Thymus (tissue), 11 donors: ENCODE data around the gene FADS3. TPM values are rescaled to one million over a fixed set of nuclear protein-coding genes. Genes with fewer than 3 reads are reported as not detected.

ENCODE experiments used
- DNase-seq, 9 donors: peaks; one replicate each; pipeline ENCODE4 v3.0.0-alpha.2; 2013; ENCODE audit warnings: low spot score in 9 of 9, low read depth in 6 of 9, missing footprints in 1 of 9
- H3K27ac ChIP-seq, 2 donors: one replicate each; pipeline ENCODE4 v1.5.1; 2013; ENCODE audit warnings: control low read depth in 1 of 2, low read depth in 1 of 2, low read length in 1 of 2, mild to moderate bottlenecking in 1 of 2, moderate library complexity in 1 of 2
- H3K27me3 ChIP-seq, 2 donors: one replicate each; pipeline ENCODE4 v1.5.1; 2013; ENCODE audit warnings: low read length in 1 of 2; ENCODE audit not compliant: control insufficient read depth in 2 of 2, insufficient read depth in 1 of 2
- H3K36me3 ChIP-seq, 2 donors: one replicate each; pipeline ENCODE4 v1.5.1; 2013; ENCODE audit warnings: low read length in 1 of 2, mild to moderate bottlenecking in 1 of 2, moderate library complexity in 1 of 2; ENCODE audit not compliant: control insufficient read depth in 2 of 2, insufficient read depth in 2 of 2
- H3K4me1 ChIP-seq, 2 donors: one replicate each; pipeline ENCODE4 v1.5.1; 2013; ENCODE audit warnings: low read length in 2 of 2; ENCODE audit not compliant: control insufficient read depth in 2 of 2, insufficient read depth in 2 of 2
- H3K4me3 ChIP-seq, 2 donors: one replicate each; pipeline ENCODE4 v1.5.1; 2013; ENCODE audit warnings: low read length in 2 of 2, control low read depth in 1 of 2, mild to moderate bottlenecking in 1 of 2
- H3K9me3 ChIP-seq, 2 donors: one replicate each; pipeline ENCODE4 v1.5.1; 2013; ENCODE audit warnings: low read length in 1 of 2, mild to moderate bottlenecking in 1 of 2; ENCODE audit not compliant: control insufficient read depth in 2 of 2, insufficient read depth in 1 of 2
- WGBS: extraction: QIAGEN DNeasy Blood & Tissue Kit; methylation state at CpG from one replicate; pipeline ENCODE4 v1.1.7; 2013; 5-methylcytosine and 5-hydroxymethylcytosine counted together
- polyA plus RNA-seq: library from polyadenylated mRNA; stranded (reverse); fragments of 200-250 nt; gene quantifications from one replicate; pipeline ENCODE4 v1.2.3, GENCODE V29; 2013
- total RNA-seq: library from RNA; stranded (reverse); fragments of 120-200 nt; gene quantifications from one replicate; pipeline ENCODE4 v1.2.4, GENCODE V29; 2013
- donor health status: healthy.

The FADS3 gene
- total and polyA plus RNA-seq, 2 donors, result 4.7 to 19.3 TPM

DNA sequence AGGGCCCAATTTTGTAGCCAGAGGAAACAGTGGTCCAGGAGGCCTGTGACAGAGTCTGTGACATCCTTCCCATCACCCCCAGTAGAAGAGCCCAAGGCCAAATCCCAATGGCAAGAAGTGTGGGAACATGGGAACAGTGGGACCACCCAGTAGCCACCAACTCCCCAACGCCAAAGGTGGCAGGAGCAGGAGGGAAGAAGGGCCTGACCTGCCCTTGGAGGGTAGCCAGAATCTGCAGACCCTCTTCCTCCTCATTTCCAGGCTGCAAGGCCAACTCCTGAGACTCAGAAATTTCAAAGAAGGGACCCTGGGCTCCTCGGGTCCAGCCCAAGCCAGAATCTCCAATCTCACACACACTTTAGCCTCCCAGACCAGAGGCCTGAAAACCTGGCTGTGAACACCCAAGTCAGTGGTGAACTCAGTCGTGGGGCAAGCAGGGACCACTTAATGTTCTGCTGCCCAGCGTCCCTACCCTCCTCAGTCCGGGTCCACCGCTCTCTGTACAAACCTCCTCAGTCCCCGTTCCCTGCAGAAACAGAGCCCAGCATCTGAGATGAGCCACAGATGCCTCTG is 19.9 kb upstream of the FADS3 start:
- H3K4me3 ChIP-seq, result no peak overlapping the region
- no peaks in the 10 kb centered on the region for H3K36me3 ChIP-seq
- no peak for DNase-seq
- H3K27me3 ChIP-seq, result peaks cover 10 to 31% of the 10 kb centered on the region in 2 donors
- WGBS, result 89% methylated on average over 7 of the region's 7 CpGs
- H3K9me3 ChIP-seq, result no peaks in the 10 kb centered on the region
- no peak overlapping the region for H3K27ac ChIP-seq
- peaks cover 0 to 13% of the 10 kb centered on the region in 2 donors for H3K4me1 ChIP-seq

GRCh38 chr11:61910187-61911127 is 19.1 kb upstream of the FADS3 start:
- H3K36me3 ChIP-seq, result no peaks in the 10 kb centered on the region
- peaks cover 5 to 24% of the 10 kb centered on the region in 2 donors for H3K27me3 ChIP-seq
- no peak for DNase-seq
- 93% methylated on average over 13 of the region's 13 CpGs for WGBS
- no peak overlapping the region for H3K4me3 ChIP-seq
- no peaks in the 10 kb centered on the region for H3K9me3 ChIP-seq
- peak overlapping the region in 1 of 2 donors; percentile 41 for H3K27ac ChIP-seq
- peaks cover 0 to 13% of the 10 kb centered on the region in 2 donors for H3K4me1 ChIP-seq

- no peak for DNase-seq
- 89% methylated on average over 10 of the region's 10 CpGs for WGBS
- H3K27me3 ChIP-seq, result peaks cover 0 to 22% of the 10 kb centered on the region in 2 donors
- no peaks in the 10 kb centered on the region for H3K36me3 ChIP-seq
- no peaks in the 10 kb centered on the region for H3K9me3 ChIP-seq
- no peak overlapping the region for H3K4me3 ChIP-seq
- H3K4me1 ChIP-seq, result peaks cover 0 to 17% of the 10 kb centered on the region in 2 donors
- no peak overlapping the region for H3K27ac ChIP-seq
These were observed 17.5 kb upstream of the FADS3 start for GRCh38 chr11:61908730-61909316.

- DNase-seq, result no peak
- no peaks in the 10 kb centered on the region for H3K9me3 ChIP-seq
- 97% methylated on average over 21 of the region's 21 CpGs for WGBS
- H3K27me3 ChIP-seq, result peaks cover 0 to 17% of the 10 kb centered on the region in 2 donors
- H3K4me1 ChIP-seq, result peaks cover 0 to 17% of the 10 kb centered on the region in 2 donors
- H3K27ac ChIP-seq, result no peak overlapping the region
- H3K36me3 ChIP-seq, result no peaks in the 10 kb centered on the region
- H3K4me3 ChIP-seq, result no peak overlapping the region
These were observed 16.8 kb upstream of the FADS3 start for GRCh38 chr11:61907871-61908729.

DNA sequence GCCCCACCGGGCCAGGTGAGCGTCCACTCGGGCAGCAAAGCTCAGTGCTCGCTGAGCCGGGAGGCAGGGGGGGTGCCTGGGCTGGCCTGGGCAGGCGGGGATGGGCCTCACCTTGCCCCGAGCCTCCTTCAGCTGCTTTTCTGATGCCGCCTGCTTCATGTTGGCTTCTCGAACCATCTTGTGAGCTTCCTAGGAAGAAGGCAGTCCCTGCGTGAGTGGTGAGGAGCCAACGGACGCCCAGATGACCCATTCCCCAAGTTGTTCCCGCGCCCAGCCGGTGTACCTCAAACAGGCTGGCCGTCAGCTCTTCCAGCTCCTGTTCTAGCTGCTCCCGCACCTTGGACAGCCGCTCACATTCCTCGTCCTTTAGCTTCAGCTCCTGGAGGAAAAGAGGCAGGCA is 15.9 kb upstream of the FADS3 start:
- Histone ChIP-seq H3K4me3 (no peak overlapping the region), H3K27ac (no peak overlapping the region), H3K27me3 (peaks cover 0 to 15% of the 10 kb centered on the region in 2 donors), H3K9me3 (no peaks in the 10 kb centered on the region), H3K36me3 (no peaks in the 10 kb centered on the region), H3K4me1 (peaks cover 0 to 17% of the 10 kb centered on the region in 2 donors)
- 94% methylated on average over 19 of the region's 19 CpGs for WGBS
- DNase-seq, result no peak

DNA sequence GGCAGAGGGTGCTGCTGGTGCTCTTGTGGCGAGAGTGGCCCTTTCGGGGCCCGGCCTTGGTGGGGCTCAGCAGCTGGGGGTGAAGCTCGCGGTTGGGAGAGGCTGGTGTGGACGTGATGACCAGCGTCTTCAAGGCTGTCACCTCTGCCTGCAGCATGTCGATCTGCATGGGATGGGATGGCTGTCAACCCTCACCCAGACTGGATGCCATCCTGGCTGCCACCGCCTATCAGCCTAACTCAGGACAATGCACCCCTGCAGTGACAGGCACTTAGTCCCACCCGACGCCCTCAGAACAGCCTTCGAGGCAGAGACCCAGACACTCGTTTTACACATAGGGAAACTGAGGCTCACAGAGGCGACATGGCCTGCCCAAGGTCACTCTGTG is 15.2 kb upstream of the FADS3 start:
- Histone ChIP-seq H3K27me3 (peaks cover 0 to 15% of the 10 kb centered on the region in 2 donors), H3K4me1 (peaks cover 0 to 17% of the 10 kb centered on the region in 2 donors), H3K9me3 (no peaks in the 10 kb centered on the region), H3K36me3 (no peaks in the 10 kb centered on the region), H3K4me3 (no peak overlapping the region), H3K27ac (no peak overlapping the region)
- WGBS, result 88% methylated on average over 14 of the region's 14 CpGs
- no peak for DNase-seq

- H3K27me3 ChIP-seq, result peaks cover 0 to 15% of the 10 kb centered on the region in 2 donors
- H3K4me1 ChIP-seq, result peaks cover 0 to 17% of the 10 kb centered on the region in 2 donors
- H3K36me3 ChIP-seq, result no peaks in the 10 kb centered on the region
- H3K9me3 ChIP-seq, result no peaks in the 10 kb centered on the region
- no peak overlapping the region for H3K27ac ChIP-seq
- 95% methylated on average over 14 of the region's 14 CpGs for WGBS
- DNase-seq, result no peak
- H3K4me3 ChIP-seq, result no peak overlapping the region
These were observed 14.6 kb upstream of the FADS3 start for GRCh38 chr11:61905801-61906521.

- H3K4me1 ChIP-seq, result peaks cover 0 to 13% of the 10 kb centered on the region in 2 donors
- H3K4me3 ChIP-seq, result no peak overlapping the region
- H3K27me3 ChIP-seq, result peaks cover 0 to 15% of the 10 kb centered on the region in 2 donors
- 97% methylated on average over 13 of the region's 13 CpGs for WGBS
- DNase-seq, result no peak
- H3K9me3 ChIP-seq, result no peaks in the 10 kb centered on the region
- H3K36me3 ChIP-seq, result no peaks in the 10 kb centered on the region
- H3K27ac ChIP-seq, result no peak overlapping the region
These were observed 13.8 kb upstream of the FADS3 start for GRCh38 chr11:61905067-61905696.
